A172 (cell line): ENCODE results near the gene RPL36A. TPM values are rescaled to one million over a fixed set of nuclear protein-coding genes. Genes with fewer than 3 reads are reported as not detected.
A peak's percentile ranks its signal among the peaks of the same experiment; 100 is the strongest.

Experiments
- DNase-seq: peaks from one replicate; pipeline ENCODE4 v3.0.0-alpha.2; 2015; ENCODE audit warnings: low spot score
- total RNA-seq: library from RNA; depleted of rRNA; stranded (reverse); fragments of >200 nt; shearing (Covaris generic); gene quantifications from 2 replicates; pipeline ENCODE4 v1.2.3, GENCODE V29; 2014

The RPL36A gene
- total RNA-seq, 1 experiment from 2014 or later, result 1,447 TPM

DNA sequence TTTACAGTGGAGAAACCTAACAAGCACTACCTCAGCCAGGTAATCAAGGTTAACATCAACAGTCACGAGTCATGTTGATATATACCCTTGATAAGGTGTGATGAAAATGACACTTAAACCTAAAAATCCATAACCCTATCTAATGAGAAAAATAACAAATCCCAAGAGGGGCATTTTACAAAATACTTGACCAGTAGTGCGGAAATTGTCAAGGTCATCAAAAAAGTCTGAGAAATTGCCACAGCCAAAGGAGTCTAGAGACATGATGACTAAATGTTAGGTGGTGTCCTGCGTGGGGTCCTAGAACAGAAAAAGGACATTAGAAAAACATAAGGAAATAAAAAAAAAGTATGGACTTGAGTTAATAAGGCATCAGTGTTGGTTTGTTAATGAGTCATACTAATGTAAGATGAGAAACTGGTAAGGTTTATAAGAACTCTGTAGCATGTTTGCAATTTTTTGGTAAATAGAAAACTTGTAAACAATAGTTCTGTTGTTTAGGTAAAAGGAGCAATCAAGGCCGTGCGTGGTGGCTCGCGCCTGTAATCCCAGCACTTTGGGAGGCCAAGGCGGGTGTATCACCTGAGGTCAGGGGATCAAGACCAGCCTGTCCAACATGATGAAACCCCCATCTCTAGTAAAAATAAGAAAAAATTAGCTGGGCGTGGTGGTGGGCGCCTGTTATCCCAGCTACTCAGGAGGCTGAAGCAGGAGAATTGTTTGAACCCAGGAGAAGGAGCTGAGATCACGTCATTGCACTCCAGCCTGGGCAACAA, 2.9 kb downstream of the RPL36A start:
- no peak for DNase-seq

DNA sequence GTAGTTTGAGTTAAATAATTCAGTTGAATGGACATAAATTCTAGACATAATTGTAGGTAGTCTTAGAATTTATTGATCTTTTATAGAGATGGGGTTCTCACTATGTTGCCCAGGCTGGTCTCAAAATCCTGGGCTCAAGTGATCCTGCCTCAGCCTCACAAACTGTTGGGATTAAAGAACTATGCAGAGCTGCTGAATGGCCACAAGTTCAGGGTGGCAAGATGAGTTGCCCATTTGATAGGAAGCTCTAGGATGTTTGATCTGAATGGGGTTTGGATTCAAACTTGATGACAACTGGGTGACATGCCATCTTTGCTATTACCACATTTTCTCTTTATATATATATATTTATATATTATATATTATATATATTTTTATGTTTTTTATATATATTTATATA, 3.6 kb downstream of the RPL36A start:
- DNase-seq, result no peak

DNA sequence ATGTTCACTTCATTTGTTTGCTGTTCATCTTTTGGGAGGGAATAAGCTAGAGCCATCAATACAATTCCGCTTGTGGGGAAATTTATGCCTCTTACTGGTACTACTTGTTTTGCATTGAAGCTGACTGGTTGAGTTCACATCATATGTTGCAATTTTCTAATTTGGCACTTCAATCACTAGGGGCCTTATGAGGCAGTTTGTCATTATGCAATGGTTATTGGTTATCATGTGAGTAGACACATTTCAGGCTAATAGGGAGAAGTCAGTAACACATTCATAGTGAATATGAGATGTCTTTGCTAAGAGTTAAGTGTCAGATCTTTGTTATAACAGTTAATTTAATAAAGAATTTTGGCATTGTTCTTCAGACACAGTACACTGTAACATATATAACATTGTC, 5.0 kb downstream of the RPL36A start:
- DNase-seq, result no peak

DNA sequence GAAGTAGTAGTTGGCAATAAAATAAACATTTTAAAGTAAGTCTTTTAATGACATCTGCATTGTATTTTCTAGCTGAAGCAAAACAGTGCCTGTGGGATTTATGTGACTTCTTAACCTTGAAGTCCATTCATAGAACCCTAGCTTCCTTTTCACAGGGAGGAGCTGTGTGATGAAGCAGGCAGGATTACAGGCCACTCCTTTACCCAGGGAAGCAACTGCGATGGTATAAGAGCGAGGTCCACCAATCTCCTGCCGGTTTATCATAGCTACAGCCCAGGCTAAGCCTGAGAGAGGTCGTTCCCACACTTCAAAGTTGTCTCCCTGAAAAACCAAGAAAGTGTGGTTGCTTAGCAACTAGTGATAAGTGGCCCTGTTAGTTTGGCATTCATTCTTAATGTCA, 7.0 kb downstream of the RPL36A start:
- no peak for DNase-seq

GRCh38 chrX:101398694-101399093, 7.9 kb downstream of the RPL36A start:
- no peak for DNase-seq

- no peak for DNase-seq
Observed at GRCh38 chrX:101399825-101400224, 9.0 kb downstream of the RPL36A start.

DNA sequence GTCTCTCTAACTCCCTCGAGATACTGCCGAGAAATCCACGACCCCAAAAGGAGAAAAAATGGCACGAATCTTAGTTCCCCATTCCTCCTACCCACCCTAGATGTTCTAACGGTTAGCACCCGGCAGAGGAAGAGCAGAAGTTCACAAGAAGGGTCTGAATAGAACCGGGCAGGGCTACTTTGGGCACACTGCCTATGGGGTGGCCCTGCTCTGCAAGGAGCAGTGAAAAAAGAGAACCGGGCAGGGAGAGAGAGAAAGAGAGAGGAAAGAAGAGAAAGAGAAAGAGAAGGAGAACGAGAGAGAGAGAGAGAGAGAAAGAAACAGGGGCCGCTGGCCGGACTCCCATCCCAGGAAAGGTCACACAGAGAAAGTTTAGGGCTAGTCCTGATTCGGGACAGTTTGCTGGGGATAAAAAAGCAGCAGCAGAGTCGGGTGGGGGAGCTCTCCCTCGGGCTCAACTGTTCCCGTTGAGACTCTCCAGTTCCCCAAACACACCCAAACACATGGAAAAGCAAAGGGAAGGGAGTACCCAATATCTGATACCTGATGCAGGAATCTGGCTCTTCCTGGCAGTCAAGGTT, 16.4 kb downstream of the RPL36A start:
- DNase-seq, result no peak

DNA sequence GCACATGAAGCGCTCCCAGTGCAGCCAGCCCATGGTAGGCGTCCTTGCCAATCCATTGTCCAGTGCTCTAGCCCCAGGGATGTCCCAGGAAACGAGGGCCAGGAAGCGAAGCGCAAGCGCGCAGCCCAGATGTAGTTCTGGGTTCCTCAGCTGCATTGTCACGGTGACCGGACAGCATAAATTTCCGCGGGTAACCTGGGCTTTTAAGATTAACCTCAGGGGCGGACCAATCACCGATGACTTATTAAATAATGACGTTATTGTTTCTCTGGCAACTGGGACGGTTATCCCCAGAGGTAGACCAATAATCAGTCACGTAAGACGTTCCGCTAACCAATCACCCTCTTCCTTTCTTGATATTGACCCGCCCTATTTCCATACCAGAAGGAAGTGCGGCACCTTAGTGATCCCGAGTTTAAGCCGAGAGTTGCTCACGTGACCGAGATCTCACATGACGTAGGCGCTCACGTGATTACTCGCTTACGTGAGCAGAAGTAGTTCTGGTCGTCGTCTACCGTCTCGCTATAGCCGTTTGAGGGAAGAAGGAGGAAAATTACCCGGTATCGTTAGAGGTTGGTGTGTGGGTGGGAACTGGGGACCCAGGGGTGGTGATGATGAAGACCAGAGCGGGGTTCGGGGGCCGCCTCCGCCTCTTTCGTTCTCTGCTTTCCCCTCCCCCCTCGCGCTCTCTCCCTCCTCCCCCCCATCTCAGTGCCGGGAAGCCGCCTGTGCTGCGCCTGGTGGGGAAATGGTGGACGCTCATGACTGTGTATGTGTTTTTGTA, 17.1 kb downstream of the RPL36A start, which contains the start of the genes GLA and HNRNPH2:
TSS of gene GLA (minus strand) at position 178 of the 784 bp plus-strand sequence. CDS start at position 156, 22 bp downstream.
TSS of gene HNRNPH2 (plus strand) at position 475 of the 784 bp plus-strand sequence. CDS start 3,767 bp downstream, outside the sequence.
- peak; percentile 93 for DNase-seq

GRCh38 chrX:101408532-101408841, 17.7 kb downstream of the RPL36A start:
- DNase-seq, result no peak

DNA sequence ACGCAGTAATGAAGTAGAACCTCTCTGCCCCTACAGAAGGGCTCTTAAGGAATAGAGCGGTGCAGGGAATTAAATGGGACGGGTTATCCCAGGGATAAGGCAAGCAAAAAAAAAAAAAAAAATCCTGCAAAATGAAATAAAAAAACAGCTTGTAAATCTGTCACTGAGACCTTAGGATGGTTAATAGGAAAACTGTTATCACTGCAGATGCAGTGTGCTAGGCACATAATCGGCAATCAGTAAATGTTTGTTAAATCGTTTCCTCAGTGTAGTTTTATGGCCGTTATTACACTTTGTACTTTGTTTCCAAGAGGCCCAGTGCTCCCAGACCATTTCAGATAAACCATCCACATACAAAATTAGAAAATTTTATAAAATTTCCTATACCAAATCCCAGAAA, 18.2 kb downstream of the RPL36A start:
- no peak for DNase-seq

GRCh38 chrX:101410461-101410860, 19.6 kb downstream of the RPL36A start:
- no peak for DNase-seq

DNA sequence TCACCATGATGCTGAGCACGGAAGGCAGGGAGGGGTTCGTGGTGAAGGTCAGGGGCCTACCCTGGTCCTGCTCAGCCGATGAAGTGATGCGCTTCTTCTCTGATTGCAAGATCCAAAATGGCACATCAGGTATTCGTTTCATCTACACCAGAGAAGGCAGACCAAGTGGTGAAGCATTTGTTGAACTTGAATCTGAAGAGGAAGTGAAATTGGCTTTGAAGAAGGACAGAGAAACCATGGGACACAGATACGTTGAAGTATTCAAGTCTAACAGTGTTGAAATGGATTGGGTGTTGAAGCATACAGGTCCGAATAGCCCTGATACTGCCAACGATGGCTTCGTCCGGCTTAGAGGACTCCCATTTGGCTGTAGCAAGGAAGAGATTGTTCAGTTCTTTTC, 21.2 kb downstream of the RPL36A start:
- DNase-seq, result no peak

DNA sequence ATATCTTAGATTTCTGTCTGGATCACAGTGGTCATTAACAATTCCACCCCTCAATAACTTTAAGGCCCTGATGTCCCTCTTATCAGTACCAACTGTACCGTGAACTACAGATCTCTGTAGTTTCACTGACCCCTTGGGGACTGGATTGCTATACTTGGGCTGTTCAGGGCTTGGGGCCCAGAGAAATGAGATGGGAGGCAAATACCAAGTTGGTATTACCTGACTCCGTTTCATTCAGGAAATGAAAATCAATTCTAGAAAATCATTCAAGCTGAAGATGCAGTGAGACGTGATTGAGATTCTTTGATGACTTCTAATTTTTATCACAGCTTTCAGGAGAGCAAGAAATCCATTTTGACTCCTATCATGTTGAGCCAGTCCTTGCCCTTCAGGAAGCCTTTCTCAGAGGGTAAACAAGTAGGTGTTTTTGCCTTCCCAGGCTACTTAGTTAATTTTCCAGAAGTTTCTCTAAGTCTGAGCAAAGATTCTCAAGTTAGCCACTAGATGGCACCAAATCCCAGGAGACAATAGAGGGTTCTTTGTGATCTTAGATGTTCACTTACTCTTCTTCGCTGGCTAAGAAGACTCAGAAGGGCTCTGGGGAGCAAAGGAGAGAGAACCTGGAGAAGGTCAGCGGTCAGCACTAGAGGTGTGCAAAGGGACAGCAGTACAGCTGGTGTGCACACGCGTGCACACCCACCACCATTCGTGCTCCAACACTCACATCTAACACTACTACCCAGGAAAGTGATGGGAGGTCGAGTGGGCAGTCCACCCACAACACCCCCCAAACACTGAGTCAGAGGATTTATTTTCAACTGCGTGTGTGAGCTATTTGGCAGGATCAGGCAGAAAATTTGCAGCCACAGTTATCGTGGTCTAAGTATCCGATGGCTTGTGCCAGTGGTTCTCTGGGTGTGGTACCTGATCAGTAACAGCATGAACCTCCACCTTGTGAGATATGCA, 24.7 kb downstream of the RPL36A start:
- peak; percentile 33 for DNase-seq

- no peak for DNase-seq
Observed at GRCh38 chrX:101416691-101417090, 25.9 kb downstream of the RPL36A start.

- no peak for DNase-seq
Observed at GRCh38 chrX:101417190-101417589, 26.4 kb downstream of the RPL36A start.

- DNase-seq, result no peak
Observed at GRCh38 chrX:101417981-101418841, 27.4 kb downstream of the RPL36A start.

DNA sequence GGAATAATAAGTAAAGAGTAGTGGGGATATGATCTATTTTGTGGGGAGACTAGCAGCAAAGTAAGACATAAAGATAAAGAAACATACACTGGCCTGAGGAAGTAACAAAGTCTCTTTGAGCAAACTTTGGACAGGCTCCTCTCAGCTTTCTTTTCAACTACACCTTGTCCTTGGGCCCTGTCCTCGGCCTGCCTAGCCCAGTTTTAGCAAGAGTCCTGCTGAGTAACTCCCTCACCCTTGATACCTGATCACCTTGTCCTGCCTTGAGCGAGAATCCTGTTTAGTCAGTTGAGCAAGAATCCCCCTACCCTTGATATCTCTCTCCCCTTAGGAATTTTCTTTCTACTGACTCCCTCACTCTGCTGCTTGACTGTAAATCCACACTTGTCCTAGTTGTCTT, 28.7 kb downstream of the RPL36A start:
- DNase-seq, result no peak

DNA sequence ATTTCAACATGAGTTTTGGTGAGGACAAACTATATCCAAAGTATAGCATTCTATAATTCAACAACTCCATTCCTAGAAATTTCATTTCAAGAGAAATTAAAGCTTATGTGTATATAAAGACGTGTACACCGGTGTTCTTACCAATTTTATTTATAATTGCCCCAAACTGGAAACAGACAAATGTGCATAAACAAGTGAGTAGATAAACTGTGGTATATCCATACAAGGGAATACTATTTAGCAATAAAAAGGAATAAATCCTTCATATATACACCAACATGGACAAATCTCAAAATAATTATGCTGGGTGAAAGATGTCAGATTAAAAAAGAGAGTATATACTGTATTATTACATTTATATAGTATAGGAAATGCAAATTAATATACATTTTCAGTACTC, 37.1 kb downstream of the RPL36A start:
- DNase-seq, result no peak

GRCh38 chrX:101429934-101430333, 39.1 kb downstream of the RPL36A start:
- DNase-seq, result peak; percentile 2

GRCh38 chrX:101430457-101431078, 39.8 kb downstream of the RPL36A start:
- DNase-seq, result no peak
